Naive thymus-derived CD4-positive, alpha-beta T cell (primary cell): ENCODE results near the gene PHLDA2. TPM values are rescaled to one million over a fixed set of nuclear protein-coding genes. Genes with fewer than 3 reads are reported as not detected.

Source experiments
- ATAC-seq: fragments of 150-1000 bp; cut with Tn5 transposase; 2 replicates; pipeline ENCODE4 v1.10.0; 2021; ENCODE audit warnings: mild to moderate bottlenecking, moderate library complexity
- CTCF ChIA-PET: fragments of 350-600 bp; sonication (Branson Sonifier 250); formaldehyde crosslinking; loops from one replicate; lab custom pipeline; 2021; ENCODE audit warnings: antibody characterized with exemption; lab: Charles Lee
- POLR2A ChIA-PET: fragments of 350-600 bp; sonication (Branson Sonifier 250); formaldehyde crosslinking; loops from one replicate; lab custom pipeline; 2021; ENCODE audit warnings: antibody characterized with exemption, inconsistent platforms; lab: Charles Lee
- DNase-seq, 9 donors: peaks; one replicate each; pipeline versions ENCODE4 v3.0.0 to v3.0.0-alpha.2; 2020 to 2022; ENCODE audit warnings: mixed read lengths in 1 of 9
- H3K27ac ChIP-seq: one replicate; pipeline ENCODE4 v1.7.0; 2013; ENCODE audit warnings: mild to moderate bottlenecking, low read depth, low read length, moderate library complexity
- H3K27me3 ChIP-seq, 2 donors: one replicate each; pipeline ENCODE4 v1.7.0; 2013; ENCODE audit warnings: low read length in 2 of 2, mild to moderate bottlenecking in 2 of 2, moderate library complexity in 2 of 2; ENCODE audit not compliant: control insufficient read depth in 2 of 2, insufficient read depth in 2 of 2
- H3K36me3 ChIP-seq, 3 experiments: 1 replicate in 2 of 3; 2 replicates in 1 of 3; pipeline ENCODE4 v1.7.0; 2013; ENCODE audit warnings: low read length in 3 of 3, mild to moderate bottlenecking in 3 of 3, moderate library complexity in 1 of 3; ENCODE audit not compliant: insufficient read depth in 3 of 3, control insufficient read depth in 2 of 3
- H3K4me1 ChIP-seq, 2 donors: one replicate each; pipeline ENCODE4 v1.7.0; 2013; ENCODE audit warnings: low read length in 2 of 2, mild to moderate bottlenecking in 2 of 2, moderate library complexity in 1 of 2; ENCODE audit not compliant: control insufficient read depth in 2 of 2, insufficient read depth in 2 of 2
- H3K4me3 ChIP-seq: 2 replicates; pipeline ENCODE4 v1.7.0; 2013; ENCODE audit warnings: mild to moderate bottlenecking, low read length
- H3K9me3 ChIP-seq, 3 experiments: 1 replicate in 2 of 3; 2 replicates in 1 of 3; pipeline ENCODE4 v1.7.0; 2013; ENCODE audit warnings: low read length in 3 of 3; ENCODE audit not compliant: control insufficient read depth in 2 of 3
- H3K27ac Mint-ChIP-seq, 9 donors: one replicate each; pipeline ENCODE4 v1.8.0; 2020 to 2022; ENCODE audit warnings: mixed read lengths in 9 of 9, mild to moderate bottlenecking in 8 of 9, moderate library complexity in 5 of 9, inconsistent platforms in 2 of 9
- H3K27me3 Mint-ChIP-seq, 5 donors: one replicate each; pipeline ENCODE4 v1.8.0; 2021 to 2022; ENCODE audit warnings: mixed read lengths in 5 of 5, mild to moderate bottlenecking in 1 of 5
- H3K36me3 Mint-ChIP-seq, 5 donors: one replicate each; pipeline ENCODE4 v1.8.0; 2020 to 2022; ENCODE audit warnings: mixed read lengths in 5 of 5, mild to moderate bottlenecking in 3 of 5, inconsistent platforms in 1 of 5
- H3K4me1 Mint-ChIP-seq, 7 donors: one replicate each; pipeline ENCODE4 v1.8.0; 2020 to 2022; ENCODE audit warnings: mixed read lengths in 7 of 7, mild to moderate bottlenecking in 3 of 7, inconsistent platforms in 1 of 7
- H3K4me3 Mint-ChIP-seq, 10 donors: one replicate each; pipeline ENCODE4 v1.8.0; 2020 to 2022; ENCODE audit warnings: mild to moderate bottlenecking in 10 of 10, mixed read lengths in 10 of 10, moderate library complexity in 6 of 10, inconsistent platforms in 2 of 10
- H3K9me3 Mint-ChIP-seq, 11 donors: one replicate each; pipeline ENCODE4 v1.8.0; 2020 to 2022; ENCODE audit warnings: mixed read lengths in 11 of 11, mild to moderate bottlenecking in 4 of 11, inconsistent platforms in 1 of 11, moderate library complexity in 1 of 11
- intact Hi-C, 2 donors: fragments of 100-400 bp; cut with micrococcal nuclease; formaldehyde crosslinking; loops; one replicate each; pipeline ENCODE4 v1.15.1; 2023
- polyA plus RNA-seq, 2 donors: library from polyadenylated mRNA; unstranded; fragments of 300-500 nt; fragmentation: Illumina TruSeq; gene quantifications; one replicate each; pipeline ENCODE4 v1.2.3, GENCODE V29; 2021
- total RNA-seq, 6 experiments: library from RNA in 5 of 6; stranded (reverse) in 5 of 6; gene quantifications; 1 replicate in 5 of 6; 2 replicates in 1 of 6; pipeline ENCODE4 v1.2.3 and lab custom pipeline; 2021 to 2026

PHLDA2 gene
- total and polyA plus RNA-seq, 7 experiments from 2014 or later = 2.5 to 7.9 (median 4.5) TPM; not detected in 4

DNA sequence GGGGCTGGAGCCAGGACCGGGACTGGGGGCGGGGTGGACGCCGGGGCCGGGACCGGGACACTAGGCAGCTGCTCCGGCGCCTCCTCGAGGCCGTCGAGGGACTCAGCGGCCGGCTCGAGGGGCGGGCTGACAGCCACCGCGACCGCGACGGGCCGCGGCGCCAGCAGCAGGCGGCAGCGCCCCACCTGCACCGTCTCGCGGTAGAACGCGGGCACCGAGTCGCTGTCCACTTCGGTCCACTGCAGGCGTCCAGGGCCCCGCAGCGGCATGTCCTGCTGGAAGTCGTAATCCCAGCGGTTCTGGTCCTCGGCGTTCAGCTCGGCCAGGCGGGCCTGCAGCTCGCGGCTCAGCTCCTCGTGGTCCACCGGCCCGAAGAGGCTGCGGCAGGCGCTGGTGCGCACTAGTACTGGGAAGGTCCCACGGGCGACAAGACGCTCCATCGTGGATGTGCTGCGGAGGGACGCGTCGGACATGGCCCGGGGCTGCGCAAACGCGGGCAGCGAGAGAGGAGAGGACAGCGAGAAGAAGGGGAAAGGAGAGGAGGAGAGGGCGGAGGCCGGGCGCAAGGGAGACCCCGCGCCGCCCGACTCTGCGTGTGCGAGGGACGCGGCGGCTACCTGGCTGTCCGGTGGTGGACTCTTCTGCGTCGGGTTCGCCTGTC is 44.1 kb downstream of the PHLDA2 start:
- Mint-ChIP-seq H3K27ac (peak overlapping the region in 6 of 9 donors; percentile 26 to 93 (median 70)), H3K36me3 (no peaks in the 10 kb centered on the region), H3K27me3 (peaks cover 0 to 47% (median 0%) of the 10 kb centered on the region in 5 donors), H3K9me3 (peaks cover 0 to 1% (median 0%) of the 10 kb centered on the region in 11 donors), H3K4me3 (peak overlapping the region; percentile 85 to 96 (median 92)), H3K4me1 (peaks cover 0 to 29% (median 22%) of the 10 kb centered on the region in 7 donors)
- ChIA-PET CTCF (interaction anchor here (1.2 to 9.4 kb wide), 2 partner anchors 9 to 352 kb away, joined by 3 to 197 read pairs; no protein-coding TSS in a partner anchor), POLR2A (interaction anchor here (1.3 kb wide), 1 partner anchor 353 kb away, joined by 5 read pairs; no protein-coding TSS in a partner anchor)
- no peaks in the 10 kb centered on the region for H3K9me3 ChIP-seq
- H3K4me1 ChIP-seq = peaks cover 1 to 5% of the 10 kb centered on the region in 2 donors
- H3K27ac ChIP-seq = peak overlapping the region; percentile 68
- no peaks in the 10 kb centered on the region for H3K27me3 ChIP-seq
- ATAC-seq = peak; percentile 3
- intact Hi-C loops = loop anchor here (1.0 to 10.0 kb wide), 13 partner anchors 17 to 583 kb away; partner anchors contain the start of genes NAP1L4 (in 2 of the 2), C11orf21 (in 1 of the 2), CARS1 (in 1 of the 2) and CD81 (in 1 of the 2)
- H3K4me3 ChIP-seq = peak overlapping the region; percentile 75
- peak in 3 of 9 donors; percentile 24 to 53 (median 27) for DNase-seq
- peaks cover 0 to 5% (median 0%) of the 10 kb centered on the region in 3 experiments for H3K36me3 ChIP-seq

- Histone ChIP-seq H3K4me3 (peak overlapping the region; percentile 33), H3K4me1 (peaks cover 0 to 5% of the 10 kb centered on the region in 2 donors), H3K36me3 (peaks cover 0 to 5% (median 0%) of the 10 kb centered on the region in 3 experiments), H3K27ac (no peak overlapping the region), H3K9me3 (no peaks in the 10 kb centered on the region), H3K27me3 (no peaks in the 10 kb centered on the region)
- CTCF ChIA-PET = interaction anchor here (1.2 kb wide), 1 partner anchor 8 kb away, joined by 3 read pairs; no protein-coding TSS in a partner anchor
- peaks cover 0 to 26% (median 21%) of the 10 kb centered on the region in 7 donors for H3K4me1 Mint-ChIP-seq
- DNase-seq = no peak
- peaks cover 0 to 47% (median 0%) of the 10 kb centered on the region in 5 donors for H3K27me3 Mint-ChIP-seq
- POLR2A ChIA-PET = interaction anchor here (1.3 kb wide), 1 partner anchor 352 kb away, joined by 5 read pairs; no protein-coding TSS in a partner anchor
- ATAC-seq = no peak
- peak overlapping the region in 7 of 10 donors; percentile 36 to 81 (median 68) for H3K4me3 Mint-ChIP-seq
- peaks cover 0 to 1% (median 0%) of the 10 kb centered on the region in 11 donors for H3K9me3 Mint-ChIP-seq
- intact Hi-C loops = loop anchor here (2.0 to 10.0 kb wide), 2 partner anchors 109 to 541 kb away; partner anchors contain the start of gene NAP1L4 (in 1 of the 2)
- H3K27ac Mint-ChIP-seq = no peak overlapping the region
- no peaks in the 10 kb centered on the region for H3K36me3 Mint-ChIP-seq
Observed at GRCh38 chr11:2883979-2884815, 45.0 kb downstream of the PHLDA2 start.

- Mint-ChIP-seq H3K27ac (peak overlapping the region in 1 of 9 donors; percentile 3), H3K36me3 (no peaks in the 10 kb centered on the region), H3K9me3 (peaks cover 0 to 1% (median 0%) of the 10 kb centered on the region in 11 donors), H3K27me3 (peaks cover 0 to 47% (median 0%) of the 10 kb centered on the region in 5 donors), H3K4me1 (peaks cover 0 to 26% (median 21%) of the 10 kb centered on the region in 7 donors), H3K4me3 (peak overlapping the region in 9 of 10 donors; percentile 50 to 81 (median 72))
- no peak overlapping the region for H3K4me3 ChIP-seq
- intact Hi-C loops = loop anchor here in 1 of 2 donors (10.0 kb wide), 1 partner anchor 541 kb away; no protein-coding TSS in a partner anchor
- POLR2A ChIA-PET = no interaction called here
- no peak for ATAC-seq
- peaks cover 0 to 5% of the 10 kb centered on the region in 2 donors for H3K4me1 ChIP-seq
- H3K27ac ChIP-seq = no peak overlapping the region
- no peak for DNase-seq
- CTCF ChIA-PET = interaction anchor here (0.7 kb wide), 1 partner anchor 378 kb away, joined by 3 read pairs; no protein-coding TSS in a partner anchor
- H3K9me3 ChIP-seq = no peaks in the 10 kb centered on the region
- no peaks in the 10 kb centered on the region for H3K27me3 ChIP-seq
- peaks cover 0 to 5% (median 0%) of the 10 kb centered on the region in 3 experiments for H3K36me3 ChIP-seq
Observed at GRCh38 chr11:2883640-2883978, 45.6 kb downstream of the PHLDA2 start.

GRCh38 chr11:2882396-2883110 is 46.7 kb downstream of the PHLDA2 start:
- H3K9me3 ChIP-seq = no peaks in the 10 kb centered on the region
- peaks cover 0 to 17% (median 12%) of the 10 kb centered on the region in 7 donors for H3K4me1 Mint-ChIP-seq
- H3K4me3 Mint-ChIP-seq = peak overlapping the region in 7 of 10 donors; percentile 35 to 81 (median 68)
- DNase-seq (no peak), ATAC-seq (no peak)
- no peak overlapping the region for H3K27ac ChIP-seq
- H3K4me1 ChIP-seq = no peaks in the 10 kb centered on the region
- no peaks in the 10 kb centered on the region for H3K27me3 ChIP-seq
- H3K27ac Mint-ChIP-seq = peak overlapping the region in 3 of 9 donors; percentile 3 to 41 (median 38)
- H3K36me3 ChIP-seq = peaks cover 0 to 5% (median 0%) of the 10 kb centered on the region in 3 experiments
- intact Hi-C loops = loop anchor here in 1 of 2 donors (10.0 kb wide), 1 partner anchor 542 kb away; no protein-coding TSS in a partner anchor
- ChIA-PET CTCF (no interaction called here), POLR2A (no interaction called here)
- H3K27me3 Mint-ChIP-seq = peaks cover 0 to 45% (median 0%) of the 10 kb centered on the region in 5 donors
- no peak overlapping the region for H3K4me3 ChIP-seq
- peaks cover 0 to under 1% (median 0%) of the 10 kb centered on the region in 5 donors for H3K36me3 Mint-ChIP-seq
- peaks cover 0 to 1% (median 0%) of the 10 kb centered on the region in 11 donors for H3K9me3 Mint-ChIP-seq

- H3K4me3 ChIP-seq = no peak overlapping the region
- no peak overlapping the region for H3K4me3 Mint-ChIP-seq
- peaks cover 0 to 1% (median 0%) of the 10 kb centered on the region in 5 donors for H3K36me3 Mint-ChIP-seq
- peaks cover 0 to 5% (median 0%) of the 10 kb centered on the region in 3 experiments for H3K36me3 ChIP-seq
- H3K27ac ChIP-seq = no peak overlapping the region
- H3K27me3 ChIP-seq = no peaks in the 10 kb centered on the region
- H3K4me1 ChIP-seq = no peaks in the 10 kb centered on the region
- intact Hi-C loops = loop anchor here in 1 of 2 donors (10.0 kb wide), 1 partner anchor 543 kb away; no protein-coding TSS in a partner anchor
- H3K27me3 Mint-ChIP-seq = peaks cover 0 to 40% (median 0%) of the 10 kb centered on the region in 5 donors
- peaks cover 0 to 12% (median 7%) of the 10 kb centered on the region in 7 donors for H3K4me1 Mint-ChIP-seq
- no peaks in the 10 kb centered on the region for H3K9me3 ChIP-seq
- DNase-seq = no peak
- ATAC-seq = no peak
- H3K9me3 Mint-ChIP-seq = peaks cover 0 to 5% (median 0%) of the 10 kb centered on the region in 11 donors
- H3K27ac Mint-ChIP-seq = peak overlapping the region in 1 of 9 donors; percentile 41
- CTCF ChIA-PET = interaction anchor here (1.4 to 1.9 kb wide), 2 partner anchors 9 to 11 kb away, joined by 3 to 5 read pairs; no protein-coding TSS in a partner anchor
- POLR2A ChIA-PET = interaction anchor here (0.8 kb wide), 1 partner anchor 9 kb away, joined by 3 read pairs; no protein-coding TSS in a partner anchor
Observed at GRCh38 chr11:2881981-2882375, 47.2 kb downstream of the PHLDA2 start.
